Ishikawa (cell line): ENCODE measurements around the gene STAMBPL1.

Source experiments
- CEBPB ChIP-seq: IDR thresholded peaks from 2 replicates; pipeline ENCODE4 v1.6.1; 2012
- CREB1 ChIP-seq: IDR thresholded peaks from 2 replicates; pipeline ENCODE4 v1.6.1; 2012; ENCODE audit warnings: low read depth
- EGR1 ChIP-seq: IDR thresholded peaks from 2 replicates; pipeline ENCODE4 v1.6.1; 2012
- EP300 ChIP-seq: IDR thresholded peaks from 2 replicates; pipeline ENCODE4 v1.6.1; 2012; ENCODE audit warnings: borderline replicate concordance
- FOXM1 ChIP-seq: IDR thresholded peaks from 2 replicates; pipeline ENCODE4 v1.6.1; 2012; ENCODE audit warnings: low read depth, borderline replicate concordance
- NFIC ChIP-seq: IDR thresholded peaks from 2 replicates; pipeline ENCODE4 v1.6.1; 2012
- RAD21 ChIP-seq: IDR thresholded peaks from 2 replicates; pipeline ENCODE4 v1.6.1; 2012; ENCODE audit warnings: low read depth
- TAF1 ChIP-seq: IDR thresholded peaks from 2 replicates; pipeline ENCODE4 v1.6.1; 2012; ENCODE audit warnings: low read depth, mild to moderate bottlenecking
- TCF12 ChIP-seq: IDR thresholded peaks from 2 replicates; pipeline ENCODE4 v1.6.1; 2012; ENCODE audit warnings: low read depth
- TEAD4 ChIP-seq: IDR thresholded peaks from 2 replicates; pipeline ENCODE4 v1.6.1; 2012
- YY1 ChIP-seq: IDR thresholded peaks from 2 replicates; pipeline ENCODE4 v1.6.1; 2012; ENCODE audit warnings: low read depth
- ZBTB7A ChIP-seq: IDR thresholded peaks from 2 replicates; pipeline ENCODE4 v1.6.1; 2012; ENCODE audit warnings: low read depth
- TF ChIP-seq, protein P1 (sequence below): IDR thresholded peaks from 2 replicates; pipeline ENCODE4 v1.6.1; 2012; ENCODE audit warnings: low read depth, mild to moderate bottlenecking
- TF ChIP-seq, protein P2 (sequence below): IDR thresholded peaks from 2 replicates; pipeline ENCODE4 v1.6.1; 2012
- TF ChIP-seq, protein P3 (sequence below): IDR thresholded peaks from 2 replicates; pipeline ENCODE4 v1.6.1; 2012

STAMBPL1 gene

DNA sequence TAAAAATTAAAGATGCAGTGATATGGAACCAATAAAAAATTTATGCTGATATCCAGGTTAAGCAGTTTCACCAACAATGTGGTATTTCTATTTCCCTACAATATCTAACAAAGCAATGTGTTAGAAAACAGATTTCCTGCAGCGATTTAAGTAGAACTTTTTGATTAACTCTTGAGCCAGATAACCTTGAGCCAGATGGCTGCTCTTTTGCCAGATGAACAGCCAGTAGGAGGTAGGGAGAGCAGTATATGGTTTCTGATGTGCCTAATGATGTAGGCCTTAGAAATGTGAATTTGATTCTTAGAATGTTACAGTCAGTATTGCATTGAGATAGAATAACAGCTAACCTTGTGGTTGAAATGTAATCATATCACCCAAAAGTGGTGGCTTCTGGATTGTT, 31.1 kb downstream of the STAMBPL1 start:
- TF ChIP-seq NFIC: no peak

DNA sequence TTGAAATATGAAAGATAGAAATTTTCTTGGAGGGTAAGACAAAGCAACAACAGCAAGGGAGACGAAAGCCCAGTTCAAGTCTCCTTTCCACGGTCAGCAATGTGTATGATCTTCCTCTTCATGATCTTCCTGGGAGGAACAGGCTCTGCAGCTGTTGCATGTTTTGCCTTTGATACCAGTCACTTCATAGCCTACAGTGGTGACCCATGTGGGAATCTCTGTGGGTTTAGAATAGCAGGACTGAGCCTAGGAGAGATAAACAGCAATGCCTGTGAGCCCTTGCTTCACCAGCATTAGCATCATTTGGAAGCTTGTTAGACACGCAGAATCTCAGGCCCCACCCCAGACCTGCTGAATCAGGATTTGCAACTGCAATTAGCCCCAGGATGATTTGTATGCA, 31.8 kb downstream of the STAMBPL1 start:
- no peak for TF ChIP-seq FOXM1
- TF ChIP-seq YY1: no peak
- TF ChIP-seq TAF1: no peak
- no peak for TF ChIP-seq ZBTB7A
- no peak for TF ChIP-seq EP300
- no peak for TF ChIP-seq RAD21
- TF ChIP-seq, protein P1, sequence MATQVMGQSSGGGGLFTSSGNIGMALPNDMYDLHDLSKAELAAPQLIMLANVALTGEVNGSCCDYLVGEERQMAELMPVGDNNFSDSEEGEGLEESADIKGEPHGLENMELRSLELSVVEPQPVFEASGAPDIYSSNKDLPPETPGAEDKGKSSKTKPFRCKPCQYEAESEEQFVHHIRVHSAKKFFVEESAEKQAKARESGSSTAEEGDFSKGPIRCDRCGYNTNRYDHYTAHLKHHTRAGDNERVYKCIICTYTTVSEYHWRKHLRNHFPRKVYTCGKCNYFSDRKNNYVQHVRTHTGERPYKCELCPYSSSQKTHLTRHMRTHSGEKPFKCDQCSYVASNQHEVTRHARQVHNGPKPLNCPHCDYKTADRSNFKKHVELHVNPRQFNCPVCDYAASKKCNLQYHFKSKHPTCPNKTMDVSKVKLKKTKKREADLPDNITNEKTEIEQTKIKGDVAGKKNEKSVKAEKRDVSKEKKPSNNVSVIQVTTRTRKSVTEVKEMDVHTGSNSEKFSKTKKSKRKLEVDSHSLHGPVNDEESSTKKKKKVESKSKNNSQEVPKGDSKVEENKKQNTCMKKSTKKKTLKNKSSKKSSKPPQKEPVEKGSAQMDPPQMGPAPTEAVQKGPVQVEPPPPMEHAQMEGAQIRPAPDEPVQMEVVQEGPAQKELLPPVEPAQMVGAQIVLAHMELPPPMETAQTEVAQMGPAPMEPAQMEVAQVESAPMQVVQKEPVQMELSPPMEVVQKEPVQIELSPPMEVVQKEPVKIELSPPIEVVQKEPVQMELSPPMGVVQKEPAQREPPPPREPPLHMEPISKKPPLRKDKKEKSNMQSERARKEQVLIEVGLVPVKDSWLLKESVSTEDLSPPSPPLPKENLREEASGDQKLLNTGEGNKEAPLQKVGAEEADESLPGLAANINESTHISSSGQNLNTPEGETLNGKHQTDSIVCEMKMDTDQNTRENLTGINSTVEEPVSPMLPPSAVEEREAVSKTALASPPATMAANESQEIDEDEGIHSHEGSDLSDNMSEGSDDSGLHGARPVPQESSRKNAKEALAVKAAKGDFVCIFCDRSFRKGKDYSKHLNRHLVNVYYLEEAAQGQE: no peak
- no peak for TF ChIP-seq NFIC
- no peak for TF ChIP-seq CREB1
- no peak for TF ChIP-seq TEAD4
- TF ChIP-seq TCF12: no peak

DNA sequence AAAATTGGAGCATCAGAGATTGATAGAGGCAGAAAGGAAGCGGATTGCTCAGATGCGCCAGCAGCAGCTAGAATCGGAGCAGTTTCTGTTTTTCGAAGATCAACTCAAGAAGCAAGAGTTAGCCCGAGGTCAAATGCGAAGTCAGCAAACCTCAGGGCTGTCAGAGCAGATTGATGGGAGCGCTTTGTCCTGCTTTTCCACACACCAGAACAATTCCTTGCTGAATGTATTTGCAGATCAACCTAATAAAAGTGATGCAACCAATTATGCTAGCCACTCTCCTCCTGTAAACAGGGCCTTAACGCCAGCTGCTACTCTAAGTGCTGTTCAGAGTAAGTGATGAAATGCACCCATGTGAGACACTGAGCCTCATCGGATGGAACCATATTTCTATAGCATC, 33.1 kb downstream of the STAMBPL1 start:
- TF ChIP-seq, protein P2, sequence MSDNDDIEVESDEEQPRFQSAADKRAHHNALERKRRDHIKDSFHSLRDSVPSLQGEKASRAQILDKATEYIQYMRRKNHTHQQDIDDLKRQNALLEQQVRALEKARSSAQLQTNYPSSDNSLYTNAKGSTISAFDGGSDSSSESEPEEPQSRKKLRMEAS: no peak
- no peak for TF ChIP-seq EP300

DNA sequence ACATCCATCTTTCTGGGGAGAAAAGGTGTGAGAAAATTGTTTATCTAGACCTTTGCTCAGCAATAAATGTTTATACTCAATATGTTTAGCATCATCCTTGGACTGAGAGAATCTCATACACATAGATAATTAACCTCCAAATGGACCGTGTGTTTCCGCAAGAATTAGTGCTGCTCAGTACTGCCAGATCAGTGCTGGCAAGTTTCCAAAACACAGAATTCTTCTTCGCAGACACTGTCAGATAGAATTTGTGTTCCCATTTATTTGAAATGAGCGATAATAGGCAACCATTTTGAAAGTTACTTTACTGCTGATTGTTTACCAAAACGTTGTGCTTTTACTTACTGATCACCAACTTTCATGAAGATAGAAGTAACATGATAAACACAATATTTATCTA, 33.7 kb downstream of the STAMBPL1 start:
- TF ChIP-seq CREB1 (no peak), RAD21 (no peak), EGR1 (no peak), FOXM1 (no peak), ZBTB7A (no peak)
- TF ChIP-seq, protein P1: no peak

DNA sequence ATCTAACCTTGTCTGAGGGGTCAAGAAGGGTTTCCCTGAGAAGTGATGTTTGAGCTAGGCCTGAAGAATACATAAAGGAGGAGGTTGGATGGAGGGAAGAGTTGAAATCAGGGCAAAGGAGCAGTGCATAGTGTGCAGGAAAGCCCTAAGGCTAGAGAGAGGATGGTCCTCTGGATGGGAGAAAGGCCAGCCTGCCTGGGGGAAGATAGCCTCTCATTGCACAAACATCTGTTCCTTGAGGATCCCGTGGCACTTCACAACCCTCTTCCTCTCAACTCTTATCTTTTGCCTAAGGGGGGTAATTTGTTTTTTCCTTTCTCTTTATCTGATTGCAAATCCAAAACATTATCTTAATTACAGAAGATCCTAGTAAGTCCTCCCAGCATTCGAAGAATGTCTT, 35.7 kb downstream of the STAMBPL1 start:
- TF ChIP-seq TCF12 (no peak), CREB1 (no peak), NFIC (no peak), YY1 (no peak), EGR1 (no peak), TEAD4 (no peak), TAF1 (no peak), RAD21 (no peak), CEBPB (no peak), FOXM1 (no peak), EP300 (no peak), ZBTB7A (no peak)
- TF ChIP-seq, protein P3, sequence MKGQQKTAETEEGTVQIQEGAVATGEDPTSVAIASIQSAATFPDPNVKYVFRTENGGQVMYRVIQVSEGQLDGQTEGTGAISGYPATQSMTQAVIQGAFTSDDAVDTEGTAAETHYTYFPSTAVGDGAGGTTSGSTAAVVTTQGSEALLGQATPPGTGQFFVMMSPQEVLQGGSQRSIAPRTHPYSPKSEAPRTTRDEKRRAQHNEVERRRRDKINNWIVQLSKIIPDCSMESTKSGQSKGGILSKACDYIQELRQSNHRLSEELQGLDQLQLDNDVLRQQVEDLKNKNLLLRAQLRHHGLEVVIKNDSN: no peak
- TF ChIP-seq, protein P2: no peak
- TF ChIP-seq, protein P1: no peak

DNA sequence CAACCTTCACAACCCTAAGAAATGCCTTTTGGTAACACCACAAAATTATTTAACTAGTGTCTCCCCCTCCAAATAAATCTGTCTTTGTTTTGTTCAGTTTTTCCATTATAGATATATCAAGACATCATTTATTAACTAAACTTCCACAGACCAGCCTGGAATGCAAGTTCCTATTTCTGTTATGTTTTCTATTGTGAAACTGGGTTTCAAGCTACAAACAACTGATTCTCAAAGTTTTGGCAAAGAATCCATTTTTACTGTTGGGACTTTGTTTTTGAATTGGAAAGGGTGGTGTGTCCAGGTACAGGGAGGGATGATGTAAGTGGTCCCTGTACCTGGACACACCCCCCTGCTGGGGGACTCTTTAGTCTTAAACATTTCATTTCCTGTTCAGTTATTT, 36.2 kb downstream of the STAMBPL1 start:
- TF ChIP-seq, protein P1: no peak
- TF ChIP-seq FOXM1 (no peak), CREB1 (no peak), EP300 (no peak), TAF1 (no peak), TCF12 (no peak), EGR1 (no peak), ZBTB7A (no peak), YY1 (no peak)
- TF ChIP-seq, protein P2: no peak
